Ovary (tissue), 9 donors: ENCODE data around the gene MYO1E. TPM values are rescaled to one million over a fixed set of nuclear protein-coding genes. Genes with fewer than 3 reads are reported as not detected.

Experiments
- DNase-seq, 5 donors: peaks; one replicate each; pipeline ENCODE4 v3.0.0-alpha.2; 2019 to 2020
- H3K27ac ChIP-seq, 2 donors: fragments of 200-600 bp; one replicate each; pipeline versions ENCODE4 v1.5.1 to v1.8.0; 2019 to 2022
- H3K27me3 ChIP-seq: fragments of 200-600 bp; one replicate; pipeline ENCODE4 v1.8.0; 2022
- H3K36me3 ChIP-seq: fragments of 200-600 bp; sonication (generic); one replicate; pipeline ENCODE4 v1.5.1; 2019
- H3K4me1 ChIP-seq: one replicate; pipeline ENCODE4 v1.8.1; 2013; ENCODE audit warnings: mild to moderate bottlenecking, moderate library complexity; ENCODE audit not compliant: insufficient read depth
- H3K4me3 ChIP-seq: fragments of 200-600 bp; sonication (generic); one replicate; pipeline ENCODE4 v1.5.1; 2017
- H3K9me3 ChIP-seq, 2 donors: fragments of 200-600 bp in 1 of 2; sonication (generic) in 1 of 2; one replicate each; pipeline versions ENCODE4 v1.5.1 to v1.8.1; 2013 to 2019; ENCODE audit warnings: mild to moderate bottlenecking in 1 of 2, moderate library complexity in 1 of 2
- CTCF ChIP-seq, 3 donors: fragments of 450-650 bp in 2 of 3; fragments of 200-600 bp in 1 of 3; IDR thresholded peaks; one replicate each; pipeline versions ENCODE4 v1.5.1 to v1.8.0; 2016 to 2022; ENCODE audit warnings: antibody characterized with exemption in 3 of 3, mild to moderate bottlenecking in 1 of 3
- EP300 ChIP-seq: sonication (generic); formaldehyde crosslinking; IDR thresholded peaks from one replicate; pipeline ENCODE4 v1.6.1; 2017; ENCODE audit warnings: antibody characterized with exemption
- POLR2A ChIP-seq: fragments of 450-650 bp; IDR thresholded peaks from one replicate; pipeline ENCODE4 v1.6.1; 2017; ENCODE audit warnings: antibody characterized with exemption, mild to moderate bottlenecking, moderate library complexity
- WGBS, 3 donors: extraction: QIAGEN DNeasy Blood & Tissue Kit in 1 of 3; methylation state at CpG; one replicate each; pipeline versions ENCODE4 v1.1.5 to v1.1.7; 2013 to 2017; 5-methylcytosine and 5-hydroxymethylcytosine counted together
- intact Hi-C, 4 donors: fragments of 100-400 bp; cut with DNase I; formaldehyde crosslinking; loops; one replicate each; pipeline versions ENCODE4 v1.11.0 to v1.15.1; 2022 to 2023
- polyA plus RNA-seq, 2 donors: library from polyadenylated mRNA; stranded (reverse); fragments of 200-250 nt in 1 of 2; fragments of 350-450 nt in 1 of 2; fragmentation: Illumina TruSeq in 1 of 2; extraction: RNeasy Lipid Tissue Mini Kit (QIAGEN cat#74804) in 1 of 2; gene quantifications; one replicate each; pipeline ENCODE4 v1.2.3, GENCODE V29; 2013 to 2014
- total RNA-seq, 7 donors: library from RNA; depleted of rRNA in 2 of 7; stranded (reverse); fragments of >200 nt in 2 of 7; fragmentation: NEBNext Ultra II Directional in 3 of 7; extraction: Animal tissue kit (Norgen Biotek cat#: 25700) in 3 of 7; gene quantifications; one replicate each; pipeline versions ENCODE4 v1.1.0 to v1.2.4, GENCODE V29; 2016 to 2023
- donor health status: DM: no; HTN: no; CAD: no; lungs with moderate emphysema.
- donor health status: DM: no; HTN: no; CAD: no.
- donor health status: Bipolar disorder and iron deficiency.
- donor health status: DM: yes; HTN: yes; CAD: no.
- donor health status: DM: no; HTN: no; CAD: no.
- donor health status: DM: yes; HTN: yes; CAD: no.

Gene MYO1E
- total and polyA plus RNA-seq, 9 donors: 11.6 to 96.0 (median 44.8) TPM

- TF ChIP-seq CTCF (IDR thresholded peaks at IDR 0.05) (no peak), EP300 (no peak)
- no peaks in the 10 kb centered on the region for H3K36me3 ChIP-seq
- intact Hi-C loops: loop anchor here in 1 of 4 donors (10.0 kb wide), 1 partner anchor 49 kb away; no protein-coding TSS in a partner anchor
- 89 to 91% (median 90%) methylated on average over 4 of the region's 4 CpGs for WGBS, 3 donors
- no peaks in the 10 kb centered on the region for H3K9me3 ChIP-seq
- H3K4me1 ChIP-seq: peaks cover 2% of the 10 kb centered on the region
- no peak overlapping the region for H3K27ac ChIP-seq
- no peaks in the 10 kb centered on the region for H3K27me3 ChIP-seq
- DNase-seq: no peak
- no peak overlapping the region for H3K4me3 ChIP-seq
These were observed 8.4 kb downstream of the MYO1E start for GRCh38 chr15:59364248-59364647.

- no peak overlapping the region for H3K27ac ChIP-seq
- WGBS, 3 donors: 78 to 89% (median 84%) methylated on average over 2 of the region's 2 CpGs
- DNase-seq: no peak
- no peaks in the 10 kb centered on the region for H3K36me3 ChIP-seq
- no peaks in the 10 kb centered on the region for H3K9me3 ChIP-seq
- H3K4me3 ChIP-seq: no peak overlapping the region
- intact Hi-C loops: loop anchor here in 1 of 4 donors (10.0 kb wide), 1 partner anchor 48 kb away; no protein-coding TSS in a partner anchor
- no peaks in the 10 kb centered on the region for H3K27me3 ChIP-seq
- TF ChIP-seq POLR2A (no peak), CTCF (IDR thresholded peaks at IDR 0.05) (no peak), EP300 (no peak)
- peaks cover 1% of the 10 kb centered on the region for H3K4me1 ChIP-seq
These were observed 10.3 kb downstream of the MYO1E start for GRCh38 chr15:59362331-59362730.

- no peaks in the 10 kb centered on the region for H3K36me3 ChIP-seq
- H3K9me3 ChIP-seq: no peaks in the 10 kb centered on the region
- WGBS, 3 donors: 93 to 100% (median 95%) methylated on average over 2 of the region's 2 CpGs
- no peaks in the 10 kb centered on the region for H3K4me1 ChIP-seq
- TF ChIP-seq CTCF (IDR thresholded peaks at IDR 0.05) (no peak), POLR2A (no peak), EP300 (no peak)
- no peak overlapping the region for H3K4me3 ChIP-seq
- no peak overlapping the region for H3K27ac ChIP-seq
- H3K27me3 ChIP-seq: no peaks in the 10 kb centered on the region
- DNase-seq: no peak
- intact Hi-C loops: loop anchor here in 1 of 4 donors (10.0 kb wide), 1 partner anchor 46 kb away; no protein-coding TSS in a partner anchor
These were observed 11.8 kb downstream of the MYO1E start for GRCh38 chr15:59360896-59361295.

- 89 to 95% (median 93%) methylated on average over 2 of the region's 2 CpGs for WGBS, 3 donors
- Histone ChIP-seq H3K4me3 (no peak overlapping the region), H3K9me3 (no peaks in the 10 kb centered on the region), H3K27me3 (no peaks in the 10 kb centered on the region), H3K27ac (no peak overlapping the region), H3K36me3 (no peaks in the 10 kb centered on the region), H3K4me1 (no peaks in the 10 kb centered on the region)
- TF ChIP-seq POLR2A: no peak
- no peak for TF ChIP-seq EP300
- no peak for TF ChIP-seq CTCF (IDR thresholded peaks at IDR 0.05)
- no peak for DNase-seq
- intact Hi-C loops: loop anchor here in 1 of 4 donors (10.0 kb wide), 1 partner anchor 46 kb away; no protein-coding TSS in a partner anchor
These were observed 12.4 kb downstream of the MYO1E start for GRCh38 chr15:59360305-59360704.
